ENCODE data around the gene CDC20.

Gene CDC20

DNA sequence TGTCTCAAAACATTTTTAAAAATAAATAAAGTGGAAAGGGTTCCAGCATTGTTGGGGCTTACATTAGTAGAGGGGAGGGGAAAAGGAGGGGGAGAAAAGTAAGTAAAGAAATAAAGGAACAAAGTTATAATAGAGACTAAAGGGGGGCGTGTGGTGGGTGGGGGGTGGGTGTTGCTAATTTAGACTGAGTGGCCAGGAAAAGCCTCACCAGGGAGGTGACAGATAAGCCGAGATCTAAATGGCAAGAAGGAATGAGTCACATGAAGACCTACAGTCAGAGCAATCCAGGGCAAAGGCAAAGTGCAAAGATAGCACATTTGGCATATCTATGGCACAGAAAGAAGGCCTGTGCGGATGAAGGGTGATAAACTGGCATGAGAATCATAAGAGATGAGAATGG is 13.7 kb upstream of the CDC20 start:
- ATAC-seq (peak; percentile 61), DNase-seq (no peak)
- peaks cover 21% of the 10 kb centered on the region for H3K4me1 Mint-ChIP-seq
- no peaks in the 10 kb centered on the region for H3K27me3 Mint-ChIP-seq
- no peaks in the 10 kb centered on the region for H3K9me3 Mint-ChIP-seq
- H3K4me3 Mint-ChIP-seq, result no peak overlapping the region
- H3K36me3 Mint-ChIP-seq (ENCODE audit: low read depth), result no peaks in the 10 kb centered on the region
- peak overlapping the region; percentile 30 for H3K27ac Mint-ChIP-seq

DNA sequence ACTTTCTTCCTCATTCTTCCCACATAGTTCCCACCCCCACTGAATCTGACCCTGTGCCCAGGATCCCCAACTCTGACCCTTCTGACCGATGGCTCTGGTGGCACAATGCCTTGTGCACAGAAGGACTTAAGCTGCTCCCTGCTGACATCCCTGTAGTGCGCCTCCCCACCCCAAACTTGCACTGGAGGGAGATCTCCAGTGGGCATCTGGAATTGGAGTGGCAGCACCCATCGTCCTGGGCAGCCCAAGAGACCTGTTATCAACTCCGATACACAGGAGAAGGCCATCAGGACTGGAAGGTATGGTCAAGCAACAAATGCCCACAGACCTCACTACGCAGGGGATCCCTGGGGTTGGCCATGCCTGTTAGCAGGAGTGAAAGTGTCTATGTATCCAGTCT is 12.1 kb upstream of the CDC20 start:
- no peaks in the 10 kb centered on the region for H3K36me3 Mint-ChIP-seq (ENCODE audit: low read depth)
- H3K9me3 Mint-ChIP-seq, result no peaks in the 10 kb centered on the region
- no peak overlapping the region for H3K27ac Mint-ChIP-seq
- no peak for DNase-seq
- H3K4me1 Mint-ChIP-seq, result peaks cover 21% of the 10 kb centered on the region
- H3K27me3 Mint-ChIP-seq, result no peaks in the 10 kb centered on the region
- ATAC-seq, result no peak
- no peak overlapping the region for H3K4me3 Mint-ChIP-seq

DNA sequence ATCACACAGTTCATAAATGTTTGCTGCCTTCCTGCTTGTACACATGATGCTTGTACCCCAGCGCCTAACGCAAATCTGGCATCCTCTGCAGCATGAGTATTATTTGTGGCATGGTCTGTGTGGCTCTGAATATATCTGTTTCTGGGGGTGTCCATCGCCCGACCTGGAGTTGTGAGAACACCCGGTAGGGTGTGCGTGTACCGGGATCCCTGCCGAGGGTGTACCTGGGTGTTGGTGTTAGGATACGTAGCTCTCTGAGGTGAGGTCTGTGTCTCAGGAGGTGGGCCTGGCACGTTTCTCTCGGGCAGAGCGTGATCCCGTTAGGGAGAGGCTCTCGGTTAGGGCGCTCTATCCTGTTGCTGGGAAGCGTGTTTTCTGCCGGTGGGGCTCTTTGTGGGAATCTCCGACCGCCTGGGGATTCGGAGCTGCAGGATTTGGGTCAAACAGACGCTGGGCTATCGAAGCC is 10.4 kb upstream of the CDC20 start:
- H3K36me3 Mint-ChIP-seq (ENCODE audit: low read depth), result no peaks in the 10 kb centered on the region
- no peak overlapping the region for H3K4me3 Mint-ChIP-seq
- H3K27me3 Mint-ChIP-seq, result no peaks in the 10 kb centered on the region
- no peak overlapping the region for H3K27ac Mint-ChIP-seq
- ATAC-seq, result no peak
- H3K4me1 Mint-ChIP-seq, result peaks cover 21% of the 10 kb centered on the region
- no peak for DNase-seq
- H3K9me3 Mint-ChIP-seq, result no peaks in the 10 kb centered on the region

GRCh38 chr1:43348809-43349593 is 9.8 kb upstream of the CDC20 start:
- H3K9me3 Mint-ChIP-seq, result no peaks in the 10 kb centered on the region
- no peaks in the 10 kb centered on the region for H3K27me3 Mint-ChIP-seq
- peaks cover 18% of the 10 kb centered on the region for H3K4me1 Mint-ChIP-seq
- peak overlapping the region; percentile 57 for H3K27ac Mint-ChIP-seq
- ATAC-seq (peak; percentile 60), DNase-seq (peak; percentile 48)
- no peaks in the 10 kb centered on the region for H3K36me3 Mint-ChIP-seq (ENCODE audit: low read depth)
- peak overlapping the region; percentile 53 for H3K4me3 Mint-ChIP-seq

DNA sequence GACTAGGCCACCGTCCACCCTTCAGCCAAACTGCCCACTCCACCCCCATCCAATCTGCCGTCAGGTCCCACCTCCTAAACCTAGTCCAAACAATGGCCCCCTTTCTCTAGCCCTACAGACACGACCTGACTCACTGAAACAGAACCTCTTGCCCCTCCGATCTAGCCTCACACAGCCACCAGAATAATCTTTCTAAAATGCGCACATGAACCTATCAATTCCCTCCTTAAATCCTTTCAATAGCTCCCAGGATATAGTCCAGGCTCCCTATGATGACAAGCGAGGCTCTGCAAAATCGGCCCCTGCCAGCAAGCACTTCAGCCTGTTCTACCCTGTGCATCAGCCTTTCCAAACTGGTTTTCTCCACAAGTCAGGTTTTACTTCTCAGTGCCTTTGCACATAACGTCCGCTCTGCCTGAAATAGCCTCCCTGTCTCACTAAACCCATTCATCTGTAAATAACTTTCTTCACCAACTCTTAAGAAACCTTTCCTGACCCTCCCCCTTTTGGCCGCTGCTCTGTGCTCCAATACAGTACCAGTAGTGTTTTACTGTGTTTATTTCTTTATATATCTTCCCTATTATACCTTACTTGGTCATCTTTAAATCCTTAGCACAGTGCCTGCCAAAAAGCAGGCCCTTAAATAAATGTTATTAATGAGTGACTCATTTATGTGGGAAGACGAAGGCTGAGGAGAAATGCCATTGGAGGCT is 9.0 kb upstream of the CDC20 start:
- no peaks in the 10 kb centered on the region for H3K9me3 Mint-ChIP-seq
- no peak for DNase-seq
- peak overlapping the region; percentile 57 for H3K27ac Mint-ChIP-seq
- H3K4me1 Mint-ChIP-seq, result peaks cover 12% of the 10 kb centered on the region
- ATAC-seq, result no peak
- no peaks in the 10 kb centered on the region for H3K27me3 Mint-ChIP-seq
- H3K36me3 Mint-ChIP-seq (ENCODE audit: low read depth), result no peaks in the 10 kb centered on the region
- peak overlapping the region; percentile 53 for H3K4me3 Mint-ChIP-seq

- H3K9me3 Mint-ChIP-seq, result no peaks in the 10 kb centered on the region
- peaks cover 1% of the 10 kb centered on the region for H3K36me3 Mint-ChIP-seq (ENCODE audit: low read depth)
- H3K4me3 Mint-ChIP-seq, result no peak overlapping the region
- no peak for DNase-seq
- H3K27me3 Mint-ChIP-seq, result no peaks in the 10 kb centered on the region
- no peak overlapping the region for H3K27ac Mint-ChIP-seq
- peaks cover 4% of the 10 kb centered on the region for H3K4me1 Mint-ChIP-seq
- ATAC-seq, result no peak
Measured at GRCh38 chr1:43350976-43351375, 7.8 kb upstream of the CDC20 start.

- no peaks in the 10 kb centered on the region for H3K9me3 Mint-ChIP-seq
- H3K4me3 Mint-ChIP-seq, result no peak overlapping the region
- no peaks in the 10 kb centered on the region for H3K27me3 Mint-ChIP-seq
- peaks cover 4% of the 10 kb centered on the region for H3K4me1 Mint-ChIP-seq
- peaks cover 2% of the 10 kb centered on the region for H3K36me3 Mint-ChIP-seq (ENCODE audit: low read depth)
- ATAC-seq (no peak), DNase-seq (no peak)
- H3K27ac Mint-ChIP-seq, result no peak overlapping the region
Measured at GRCh38 chr1:43351421-43352350, 7.1 kb upstream of the CDC20 start.

- Mint-ChIP-seq H3K4me3 (no peak overlapping the region), H3K36me3 (ENCODE audit: low read depth) (peaks cover 2% of the 10 kb centered on the region), H3K27me3 (no peaks in the 10 kb centered on the region), H3K9me3 (no peaks in the 10 kb centered on the region), H3K4me1 (peaks cover 4% of the 10 kb centered on the region), H3K27ac (no peak overlapping the region)
- ATAC-seq, result no peak
- no peak for DNase-seq
Measured at GRCh38 chr1:43352351-43352705, 6.5 kb upstream of the CDC20 start.

DNA sequence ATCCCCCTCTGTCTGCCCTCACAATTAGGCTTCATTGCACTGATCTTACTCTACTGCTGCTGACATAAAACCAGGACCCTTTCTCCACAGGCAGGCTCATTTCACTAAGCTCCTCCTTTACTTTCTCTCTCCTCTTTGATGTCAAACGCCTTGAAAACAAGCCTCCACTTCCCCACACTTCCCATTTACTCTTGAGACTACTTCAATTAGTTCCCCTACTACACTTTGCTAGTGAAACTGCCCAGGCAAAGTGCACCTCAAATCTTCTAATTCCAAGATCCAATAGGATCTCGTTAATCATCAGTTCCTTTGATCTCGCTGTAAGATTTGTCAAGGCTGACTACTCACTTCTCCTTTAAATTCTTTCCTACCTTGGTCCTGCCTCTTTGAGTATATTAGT is 5.9 kb upstream of the CDC20 start:
- Mint-ChIP-seq H3K27ac (no peak overlapping the region), H3K4me3 (no peak overlapping the region)

DNA sequence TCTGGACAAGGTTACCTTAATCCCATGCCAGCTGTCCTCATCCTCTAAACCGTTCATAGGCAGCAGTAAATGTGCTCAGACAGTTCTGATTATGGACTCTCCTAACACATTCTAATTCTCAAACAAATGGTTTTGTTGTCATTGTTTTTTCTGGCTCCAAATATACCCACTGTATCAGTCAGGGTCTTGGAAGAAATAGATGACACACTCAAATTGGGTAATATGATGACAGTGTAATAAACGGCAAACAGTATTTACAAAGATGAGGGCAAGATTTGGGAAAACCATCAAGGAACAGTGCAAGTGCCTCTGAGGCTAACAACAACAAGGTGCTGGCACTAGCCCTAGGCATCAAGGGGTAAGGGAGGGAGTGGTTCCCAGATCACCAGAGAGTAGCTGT is 4.3 kb upstream of the CDC20 start:
- no peak overlapping the region for H3K27ac Mint-ChIP-seq
- DNase-seq (no peak), ATAC-seq (no peak)
- H3K27me3 Mint-ChIP-seq, result no peaks in the 10 kb centered on the region
- H3K4me3 Mint-ChIP-seq, result no peak overlapping the region
- peaks cover 6% of the 10 kb centered on the region for H3K36me3 Mint-ChIP-seq (ENCODE audit: low read depth)
- peaks cover 9% of the 10 kb centered on the region for H3K4me1 Mint-ChIP-seq
- H3K9me3 Mint-ChIP-seq, result no peaks in the 10 kb centered on the region

More for the DNA sequence above, 5.9 kb upstream of the CDC20 start:
- H3K4me1 Mint-ChIP-seq, result peaks cover 7% of the 10 kb centered on the region
- no peak for ATAC-seq
- DNase-seq, result no peak
- no peaks in the 10 kb centered on the region for H3K27me3 Mint-ChIP-seq
- peaks cover 2% of the 10 kb centered on the region for H3K36me3 Mint-ChIP-seq (ENCODE audit: low read depth)
- H3K9me3 Mint-ChIP-seq, result no peaks in the 10 kb centered on the region

DNA sequence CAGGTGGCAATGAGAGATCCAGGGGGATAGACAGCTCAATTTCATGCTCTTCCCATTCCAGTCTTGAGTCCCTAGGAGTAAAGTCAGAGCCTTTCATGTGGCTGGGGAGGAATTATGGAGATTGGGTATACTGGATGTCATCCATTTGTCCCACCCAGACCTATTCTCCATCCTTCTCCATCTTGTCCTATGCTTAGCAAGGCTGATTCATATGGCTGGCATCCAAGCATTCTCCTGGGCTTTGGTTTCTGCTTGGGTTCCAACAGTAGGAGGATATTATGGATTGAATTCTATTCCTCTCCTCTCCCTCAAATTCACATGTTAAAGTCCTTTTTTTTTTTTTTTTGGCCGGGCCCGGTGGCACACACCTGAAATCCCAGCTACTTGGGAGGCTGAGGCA is 3.8 kb upstream of the CDC20 start:
- no peaks in the 10 kb centered on the region for H3K27me3 Mint-ChIP-seq
- no peak overlapping the region for H3K27ac Mint-ChIP-seq
- peaks cover 11% of the 10 kb centered on the region for H3K36me3 Mint-ChIP-seq (ENCODE audit: low read depth)
- DNase-seq (no peak), ATAC-seq (no peak)
- H3K9me3 Mint-ChIP-seq, result no peaks in the 10 kb centered on the region
- peaks cover 9% of the 10 kb centered on the region for H3K4me1 Mint-ChIP-seq
- no peak overlapping the region for H3K4me3 Mint-ChIP-seq

DNA sequence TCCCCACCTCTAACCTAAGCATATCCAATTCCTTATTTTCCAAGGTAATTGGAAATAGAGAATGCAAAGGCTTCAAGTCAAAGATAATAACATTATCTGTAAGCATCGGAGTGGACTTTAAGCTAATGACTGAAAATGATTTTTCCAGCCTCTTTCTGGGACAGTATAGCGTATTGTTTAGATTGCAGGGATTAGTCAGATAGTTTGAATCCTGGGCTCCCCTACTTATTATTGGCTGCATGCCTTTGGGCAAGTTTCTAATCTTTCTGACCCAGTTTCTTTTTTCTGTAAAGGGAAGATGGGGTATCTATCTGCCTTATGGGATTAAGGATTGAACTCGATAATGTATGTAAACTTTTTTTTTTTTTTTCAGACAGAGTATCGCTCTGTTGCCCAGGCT is 1.5 kb upstream of the CDC20 start:
- Mint-ChIP-seq H3K4me1 (peaks cover 32% of the 10 kb centered on the region), H3K4me3 (peak overlapping the region; percentile 95), H3K36me3 (ENCODE audit: low read depth) (peaks cover 34% of the 10 kb centered on the region), H3K9me3 (no peaks in the 10 kb centered on the region), H3K27ac (no peak overlapping the region), H3K27me3 (no peaks in the 10 kb centered on the region)
- ATAC-seq, result no peak
- DNase-seq, result no peak

- Mint-ChIP-seq H3K27ac (peak overlapping the region; percentile 86), H3K4me3 (peak overlapping the region; percentile 95), H3K9me3 (no peaks in the 10 kb centered on the region), H3K27me3 (no peaks in the 10 kb centered on the region), H3K4me1 (peaks cover 35% of the 10 kb centered on the region), H3K36me3 (ENCODE audit: low read depth) (peaks cover 40% of the 10 kb centered on the region)
- DNase-seq, result peak; percentile 23
- peak; percentile 16 for ATAC-seq
Measured at GRCh38 chr1:43358121-43358745, 548 bp upstream of the CDC20 start.

GRCh38 chr1:43359696-43360095 is 915 bp downstream of the CDC20 start:
- H3K36me3 Mint-ChIP-seq (ENCODE audit: low read depth), result peaks cover 53% of the 10 kb centered on the region
- H3K27me3 Mint-ChIP-seq, result no peaks in the 10 kb centered on the region
- ATAC-seq (no peak), DNase-seq (no peak)
- H3K4me3 Mint-ChIP-seq, result peak overlapping the region; percentile 95
- H3K9me3 Mint-ChIP-seq, result no peaks in the 10 kb centered on the region
- peak overlapping the region; percentile 54 for H3K27ac Mint-ChIP-seq
- H3K4me1 Mint-ChIP-seq, result peaks cover 42% of the 10 kb centered on the region

Measured in activated naive CD8-positive, alpha-beta T cell treated with anti-CD3 and anti-CD28 coated beads, Interleukin-2, amount 50 U/mL, for 24 hours (primary cell).